GM19043 (cell line): ENCODE data around the gene MAPK14.
A peak's percentile ranks its signal among the peaks of the same experiment; 100 is the strongest.

ENCODE experiments used
- ATAC-seq: cut with Tn5 transposase; IDR thresholded peaks from one replicate; pipeline ENCODE4 v1.9.1; 2021; ENCODE audit warnings: low read depth; ENCODE audit not compliant: unreplicated experiment

MAPK14 gene

GRCh38 chr6:36131511-36132245 lies 104.1 kb downstream of the MAPK14 start:
- ATAC-seq: peak; percentile 91

GRCh38 chr6:36132246-36132895 lies 104.8 kb downstream of the MAPK14 start:
- no peak for ATAC-seq

- no peak for ATAC-seq
Measured at GRCh38 chr6:36133148-36133547, 105.5 kb downstream of the MAPK14 start.

- no peak for ATAC-seq
Measured at GRCh38 chr6:36133912-36134311, 106.3 kb downstream of the MAPK14 start.

GRCh38 chr6:36135053-36135731 lies 107.6 kb downstream of the MAPK14 start:
- no peak for ATAC-seq

- no peak for ATAC-seq
Measured at GRCh38 chr6:36136034-36136433, 108.4 kb downstream of the MAPK14 start.

GRCh38 chr6:36136551-36136950 lies 108.9 kb downstream of the MAPK14 start:
- no peak for ATAC-seq

- no peak for ATAC-seq
Measured at GRCh38 chr6:36138667-36139066, 111.1 kb downstream of the MAPK14 start.

GRCh38 chr6:36139431-36139830 lies 111.8 kb downstream of the MAPK14 start:
- ATAC-seq: no peak

- no peak for ATAC-seq
Measured at GRCh38 chr6:36139991-36140710, 112.5 kb downstream of the MAPK14 start.

- ATAC-seq: no peak
Measured at GRCh38 chr6:36141091-36141490, 113.5 kb downstream of the MAPK14 start.

GRCh38 chr6:36141961-36142360 lies 114.4 kb downstream of the MAPK14 start:
- ATAC-seq: no peak

GRCh38 chr6:36142971-36143838 lies 115.6 kb downstream of the MAPK14 start:
- no peak for ATAC-seq

GRCh38 chr6:36145495-36145894 lies 117.9 kb downstream of the MAPK14 start:
- ATAC-seq: no peak

GRCh38 chr6:36147294-36147693 lies 119.7 kb downstream of the MAPK14 start:
- ATAC-seq: no peak

- ATAC-seq: no peak
Measured at GRCh38 chr6:36149476-36149875, 121.9 kb downstream of the MAPK14 start.

- no peak for ATAC-seq
Measured at GRCh38 chr6:36150283-36150682, 122.7 kb downstream of the MAPK14 start.

GRCh38 chr6:36154286-36154685 lies 126.7 kb downstream of the MAPK14 start:
- ATAC-seq: no peak

GRCh38 chr6:36155662-36156061 lies 128.1 kb downstream of the MAPK14 start:
- no peak for ATAC-seq

- no peak for ATAC-seq
Measured at GRCh38 chr6:36160147-36160760, 132.6 kb downstream of the MAPK14 start.
